Measurements from ENCODE around the gene NPHP1. TPM values are rescaled to one million over a fixed set of nuclear protein-coding genes. Genes with fewer than 3 reads are reported as not detected.

The NPHP1 gene
- total and polyA plus RNA-seq, 2 of the 8 experiments (the other 6 are each of a cell fraction or from before 2014, with no cell fraction given): 1.4 to 2.8 TPM

- H4K91ac ChIP-seq (replicated peaks; ENCODE audit: insufficient read length, low read length): no peak overlapping the region
- no peak for FAIRE-seq
- H4K20me1 ChIP-seq (replicated peaks in 1 of 2; ENCODE audit: control insufficient read depth in 1 of 2, insufficient read depth in 2 of 2, low read length in 2 of 2): no peaks in the 10 kb centered on the region
- no peaks in the 10 kb centered on the region for H3K36me3 ChIP-seq (ENCODE audit: control insufficient read depth in 2 of 4, insufficient read depth in 4 of 4, low read length in 3 of 4)
- H2BK5ac ChIP-seq (ENCODE audit: low read depth, low read length): no peak overlapping the region
- no peak overlapping the region for H3K23ac ChIP-seq (ENCODE audit: insufficient read length)
- no peak overlapping the region for H2BK120ac ChIP-seq (replicated peaks; ENCODE audit: low read depth, low read length)
- H3K79me2 ChIP-seq (ENCODE audit: control insufficient read depth in 1 of 2, insufficient read depth in 2 of 2, low read length in 2 of 2): no peaks in the 10 kb centered on the region
- no peaks in the 10 kb centered on the region for H3K9me3 ChIP-seq (ENCODE audit: insufficient read depth in 2 of 2, low read depth in 1 of 2, low read length in 1 of 2)
- no peaks in the 10 kb centered on the region for H3K79me1 ChIP-seq (ENCODE audit: low read depth, low read length)
- H3K18ac ChIP-seq (ENCODE audit: extremely low read depth, low read length): no peak overlapping the region
- H3K4me2 ChIP-seq (ENCODE audit: insufficient read depth in 1 of 2, low read depth in 2 of 2, low read length in 2 of 2): no peak overlapping the region
- no peak overlapping the region for H3K4ac ChIP-seq (replicated peaks; ENCODE audit: insufficient read length, low read depth, low read length)
- no peak overlapping the region for H2BK20ac ChIP-seq (ENCODE audit: low read length)
- no peaks in the 10 kb centered on the region for H3K23me2 ChIP-seq (ENCODE audit: low read depth, low read length)
- no peak overlapping the region for H3K56ac ChIP-seq (replicated peaks; ENCODE audit: insufficient read length, low read depth, low read length)
- no peak overlapping the region for H2BK15ac ChIP-seq (ENCODE audit: low read length)
- no peak overlapping the region for H4K8ac ChIP-seq (ENCODE audit: extremely low read depth, insufficient read depth, low read length)
- H2AK5ac ChIP-seq (ENCODE audit: low read depth, low read length): no peak overlapping the region
- H4K5ac ChIP-seq (ENCODE audit: insufficient read length, low read depth, low read length): no peak overlapping the region
- no peak overlapping the region for H3K4me3 ChIP-seq (ENCODE audit: extremely low read depth in 1 of 4, insufficient read depth in 2 of 4, low read depth in 3 of 4, low read length in 4 of 4)
- H3K4me1 ChIP-seq (replicated peaks in 1 of 4; ENCODE audit: control insufficient read depth in 3 of 4, insufficient read depth in 4 of 4, low read length in 3 of 4): no peaks in the 10 kb centered on the region
- H2AFZ ChIP-seq (ENCODE audit: low read length): no peak overlapping the region
- H3K14ac ChIP-seq (ENCODE audit: insufficient read length): no peak overlapping the region
- 88% methylated on average over 1 of the region's 1 CpG; no CpG with 5 or more reads in 1 of the 2 experiments for WGBS, 2 experiments (ENCODE audit: extremely low coverage in 1 of 2, insufficient coverage in 1 of 2, insufficient read length in 1 of 2, insufficient replicate concordance in 2 of 2, low coverage in 1 of 2, low lambda C conversion rate in 2 of 2, missing lambda C conversion rate in 1 of 2)
- H2BK12ac ChIP-seq (ENCODE audit: low read depth, low read length): no peak overlapping the region
- H3K27ac ChIP-seq (ENCODE audit: low read depth, low read length): no peak overlapping the region
- H3K9ac ChIP-seq (replicated peaks in 1 of 4; ENCODE audit: extremely low read depth in 1 of 4, low read depth in 3 of 4, low read length in 3 of 4): no peak overlapping the region
- H3K27me3 ChIP-seq (replicated peaks in 1 of 4; ENCODE audit: control insufficient read depth in 3 of 4, extremely low read depth in 1 of 4, insufficient read depth in 3 of 4, low read length in 3 of 4): no peaks in the 10 kb centered on the region
- DNase-seq (ENCODE audit: low read depth in 1 of 2, low spot score in 2 of 2): no peak
- ChIA-PET POLR2A (ENCODE audit: partially characterized antibody) (no interaction called here), CTCF (ENCODE audit: partially characterized antibody) (no interaction called here)
- TF ChIP-seq FOSL1 (IDR thresholded peaks at IDR 0.05; ENCODE audit: insufficient read depth, low read depth, low read length) (no peak), SUZ12 (IDR thresholded peaks at IDR 0.05; ENCODE audit: low read length) (no peak), RFX5 (IDR thresholded peaks at IDR 0.05; ENCODE audit: borderline replicate concordance, low read depth, low read length) (no peak), TAF7 (optimal IDR thresholded peaks at IDR 0.05; ENCODE audit: borderline replicate concordance, low read depth, low read length) (no peak), KDM4A (IDR thresholded peaks at IDR 0.05; ENCODE audit: low read depth, low read length, severe bottlenecking) (no peak), POU5F1 (IDR thresholded peaks at IDR 0.05; ENCODE audit: low read depth, low read length) (no peak), SP4 (IDR thresholded peaks at IDR 0.05; ENCODE audit: low read length) (no peak), E2F6 (IDR thresholded peaks at IDR 0.05) (no peak), EP300 (IDR thresholded peaks at IDR 0.05; ENCODE audit: borderline replicate concordance in 1 of 2, low read depth in 2 of 2, low read length in 2 of 2) (no peak), YY1 (IDR thresholded peaks at IDR 0.05; ENCODE audit: low read depth, low read length) (no peak), SIN3A (conservative IDR thresholded peaks at IDR 0.05 in 1 of 2, IDR thresholded peaks at IDR 0.05 in 1 of 2; ENCODE audit: low read depth in 1 of 2, low read length in 2 of 2) (no peak), CHD2 (IDR thresholded peaks at IDR 0.05; ENCODE audit: low read length) (no peak), MAX (IDR thresholded peaks at IDR 0.05) (no peak), SAP30 (IDR thresholded peaks at IDR 0.05; ENCODE audit: insufficient read depth, insufficient replicate concordance, low read length) (no peak)
Measured at GRCh38 chr2:110173523-110173922, 31.3 kb downstream of the NPHP1 start.
